Activated B cell treated with CpG ODN at 0.5 μM for 24 hours (primary cell): ENCODE measurements around the gene SLC25A15. TPM values are rescaled to one million over a fixed set of nuclear protein-coding genes. Genes with fewer than 3 reads are reported as not detected.

Source experiments
- ATAC-seq: fragments of 200-7000 bp; cut with Tn5 transposase; one replicate; pipeline ENCODE4 v1.10.0; 2021; ENCODE audit warnings: low read depth, mild to moderate bottlenecking, moderate library complexity
- CTCF ChIA-PET: fragments of 350-600 bp; sonication (Branson Sonifier 250); formaldehyde crosslinking; loops from one replicate; lab custom pipeline; 2021; ENCODE audit warnings: antibody characterized with exemption; lab: Charles Lee
- POLR2A ChIA-PET: fragments of 350-600 bp; sonication (Branson Sonifier 250); formaldehyde crosslinking; loops from one replicate; lab custom pipeline; 2021; ENCODE audit warnings: antibody characterized with exemption; lab: Charles Lee
- DNase-seq: peaks from one replicate; pipeline ENCODE4 v3.0.0; 2022
- H3K27ac Mint-ChIP-seq: one replicate; pipeline ENCODE4 v1.8.0; 2020; ENCODE audit warnings: mixed read lengths
- H3K27me3 Mint-ChIP-seq: one replicate; pipeline ENCODE4 v1.8.0; 2021; ENCODE audit warnings: mixed read lengths
- H3K36me3 Mint-ChIP-seq: one replicate; pipeline ENCODE4 v1.8.0; 2021; ENCODE audit warnings: low read depth, mixed read lengths
- H3K4me1 Mint-ChIP-seq: one replicate; pipeline ENCODE4 v1.8.0; 2021; ENCODE audit warnings: mixed read lengths
- H3K4me3 Mint-ChIP-seq: one replicate; pipeline ENCODE4 v1.8.0; 2020; ENCODE audit warnings: mild to moderate bottlenecking, mixed read lengths
- H3K9me3 Mint-ChIP-seq: one replicate; pipeline ENCODE4 v1.8.0; 2020; ENCODE audit warnings: mixed read lengths
- CTCF ChIP-seq: fragments of 200-600 bp; IDR thresholded peaks from one replicate; pipeline ENCODE4 v1.8.0; 2022; ENCODE audit warnings: antibody characterized with exemption, mild to moderate bottlenecking
- intact Hi-C: fragments of 100-400 bp; cut with micrococcal nuclease; formaldehyde crosslinking; loops from one replicate; pipeline ENCODE4 v1.15.1; 2024
- total RNA-seq: library from RNA; stranded (reverse); gene quantifications from 2 replicates; pipeline ENCODE4 v1.2.3, GENCODE V29; 2022

SLC25A15 gene
- total RNA-seq, 1 donor from 2014 or later: 4.9 TPM

GRCh38 chr13:40776681-40777165 lies 12.7 kb upstream of the SLC25A15 start:
- peak; percentile 75 for ATAC-seq
- Mint-ChIP-seq H3K9me3 (no peaks in the 10 kb centered on the region), H3K27me3 (no peaks in the 10 kb centered on the region), H3K27ac (peak overlapping the region; percentile 91), H3K4me1 (peaks cover 22% of the 10 kb centered on the region), H3K4me3 (peak overlapping the region; percentile 70), H3K36me3 (no peaks in the 10 kb centered on the region)
- ChIA-PET POLR2A (interaction anchor here (1.1 to 1.4 kb wide), 4 partner anchors 12 to 145 kb away, joined by 3 to 7 read pairs (median 5); partner anchors contain the start of gene SLC25A15), CTCF (interaction anchor here (0.6 to 2.4 kb wide), 25 partner anchors 11 to 1094 kb away, joined by 3 to 27 read pairs (median 5); partner anchors contain the start of genes ELF1 and SLC25A15)
- no peak for TF ChIP-seq CTCF
- intact Hi-C loops: loop anchor here (1.0 to 10.0 kb wide), 13 partner anchors 13 to 1092 kb away; partner anchors contain the start of genes KBTBD7, SLC25A15 and WBP4
- DNase-seq: no peak

GRCh38 chr13:40777166-40777808 lies 12.1 kb upstream of the SLC25A15 start:
- intact Hi-C loops: loop anchor here (1.0 to 10.0 kb wide), 13 partner anchors 12 to 1093 kb away; partner anchors contain the start of genes KBTBD7, SLC25A15 and WBP4
- Mint-ChIP-seq H3K36me3 (no peaks in the 10 kb centered on the region), H3K27me3 (no peaks in the 10 kb centered on the region), H3K4me1 (peaks cover 25% of the 10 kb centered on the region), H3K9me3 (no peaks in the 10 kb centered on the region), H3K4me3 (peak overlapping the region; percentile 70), H3K27ac (peak overlapping the region; percentile 91)
- no peak for DNase-seq
- POLR2A ChIA-PET: interaction anchor here (0.8 to 1.4 kb wide), 4 partner anchors 11 to 112 kb away, joined by 4 to 7 read pairs (median 5); no protein-coding TSS in a partner anchor
- CTCF ChIA-PET: interaction anchor here (0.7 to 2.4 kb wide), 27 partner anchors 10 to 1094 kb away, joined by 3 to 27 read pairs (median 5); partner anchors contain the start of genes ELF1 and SLC25A15
- peak; percentile 91 for TF ChIP-seq CTCF
- ATAC-seq: peak; percentile 85

- Mint-ChIP-seq H3K27ac (peak overlapping the region; percentile 91), H3K27me3 (no peaks in the 10 kb centered on the region), H3K9me3 (no peaks in the 10 kb centered on the region), H3K36me3 (no peaks in the 10 kb centered on the region), H3K4me1 (peaks cover 25% of the 10 kb centered on the region), H3K4me3 (peak overlapping the region; percentile 70)
- CTCF ChIA-PET: interaction anchor here (0.7 to 2.4 kb wide), 27 partner anchors 9 to 1095 kb away, joined by 3 to 27 read pairs (median 5); partner anchors contain the start of genes ELF1 and SLC25A15
- ATAC-seq: no peak
- POLR2A ChIA-PET: interaction anchor here (0.8 to 1.4 kb wide), 4 partner anchors 11 to 113 kb away, joined by 4 to 7 read pairs (median 5); no protein-coding TSS in a partner anchor
- no peak for DNase-seq
- no peak for TF ChIP-seq CTCF
- intact Hi-C loops: loop anchor here (1.0 to 10.0 kb wide), 13 partner anchors 12 to 1093 kb away; partner anchors contain the start of genes KBTBD7, SLC25A15 and WBP4
These were observed 11.6 kb upstream of the SLC25A15 start for GRCh38 chr13:40777809-40778175.

- ATAC-seq (no peak), DNase-seq (no peak)
- intact Hi-C loops: loop anchor here (10.0 kb wide), 4 partner anchors 344 to 1004 kb away; partner anchors contain the start of gene KBTBD7
- TF ChIP-seq CTCF: no peak
- Mint-ChIP-seq H3K9me3 (no peaks in the 10 kb centered on the region), H3K36me3 (no peaks in the 10 kb centered on the region), H3K4me3 (no peak overlapping the region), H3K27ac (no peak overlapping the region), H3K27me3 (no peaks in the 10 kb centered on the region), H3K4me1 (peaks cover 25% of the 10 kb centered on the region)
- CTCF ChIA-PET: interaction anchor here (1.3 to 2.4 kb wide), 4 partner anchors 35 to 1095 kb away, joined by 4 to 21 read pairs (median 5); no protein-coding TSS in a partner anchor
- POLR2A ChIA-PET: no interaction called here
These were observed 10.4 kb upstream of the SLC25A15 start for GRCh38 chr13:40779049-40779448.
